IPS-20b (cell line): ENCODE results near the gene LCMT2.

Source experiments
- H3K27ac ChIP-seq: one replicate; pipeline ENCODE4 v1.5.1; 2013; ENCODE audit warnings: low read length
- H3K27me3 ChIP-seq: 2 replicates; pipeline ENCODE4 v1.6.1; 2013; ENCODE audit warnings: mild to moderate bottlenecking, low read length, inconsistent platforms; ENCODE audit not compliant: insufficient read depth
- H3K36me3 ChIP-seq: 2 replicates; pipeline ENCODE4 v1.6.1; 2013; ENCODE audit warnings: low read depth, mild to moderate bottlenecking, inconsistent platforms, low read length, moderate library complexity; ENCODE audit not compliant: insufficient read depth
- H3K4me1 ChIP-seq: 2 replicates; pipeline ENCODE4 v1.6.1; 2013; ENCODE audit warnings: mild to moderate bottlenecking, control low read depth, inconsistent platforms, low read length, moderate library complexity; ENCODE audit not compliant: insufficient read depth
- H3K4me3 ChIP-seq: 2 replicates; pipeline ENCODE4 v1.5.1; 2013; ENCODE audit warnings: mild to moderate bottlenecking, low read length, inconsistent platforms
- H3K9ac ChIP-seq: 2 replicates; pipeline ENCODE4 v1.6.1; 2013; ENCODE audit warnings: low read depth, mild to moderate bottlenecking, inconsistent platforms, low read length, moderate library complexity
- H3K9me3 ChIP-seq: 2 replicates; pipeline ENCODE4 v1.6.1; 2013; ENCODE audit warnings: mild to moderate bottlenecking, low read depth, low read length, inconsistent platforms; ENCODE audit not compliant: insufficient read depth

LCMT2 gene, protein sequence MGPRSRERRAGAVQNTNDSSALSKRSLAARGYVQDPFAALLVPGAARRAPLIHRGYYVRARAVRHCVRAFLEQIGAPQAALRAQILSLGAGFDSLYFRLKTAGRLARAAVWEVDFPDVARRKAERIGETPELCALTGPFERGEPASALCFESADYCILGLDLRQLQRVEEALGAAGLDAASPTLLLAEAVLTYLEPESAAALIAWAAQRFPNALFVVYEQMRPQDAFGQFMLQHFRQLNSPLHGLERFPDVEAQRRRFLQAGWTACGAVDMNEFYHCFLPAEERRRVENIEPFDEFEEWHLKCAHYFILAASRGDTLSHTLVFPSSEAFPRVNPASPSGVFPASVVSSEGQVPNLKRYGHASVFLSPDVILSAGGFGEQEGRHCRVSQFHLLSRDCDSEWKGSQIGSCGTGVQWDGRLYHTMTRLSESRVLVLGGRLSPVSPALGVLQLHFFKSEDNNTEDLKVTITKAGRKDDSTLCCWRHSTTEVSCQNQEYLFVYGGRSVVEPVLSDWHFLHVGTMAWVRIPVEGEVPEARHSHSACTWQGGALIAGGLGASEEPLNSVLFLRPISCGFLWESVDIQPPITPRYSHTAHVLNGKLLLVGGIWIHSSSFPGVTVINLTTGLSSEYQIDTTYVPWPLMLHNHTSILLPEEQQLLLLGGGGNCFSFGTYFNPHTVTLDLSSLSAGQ

DNA sequence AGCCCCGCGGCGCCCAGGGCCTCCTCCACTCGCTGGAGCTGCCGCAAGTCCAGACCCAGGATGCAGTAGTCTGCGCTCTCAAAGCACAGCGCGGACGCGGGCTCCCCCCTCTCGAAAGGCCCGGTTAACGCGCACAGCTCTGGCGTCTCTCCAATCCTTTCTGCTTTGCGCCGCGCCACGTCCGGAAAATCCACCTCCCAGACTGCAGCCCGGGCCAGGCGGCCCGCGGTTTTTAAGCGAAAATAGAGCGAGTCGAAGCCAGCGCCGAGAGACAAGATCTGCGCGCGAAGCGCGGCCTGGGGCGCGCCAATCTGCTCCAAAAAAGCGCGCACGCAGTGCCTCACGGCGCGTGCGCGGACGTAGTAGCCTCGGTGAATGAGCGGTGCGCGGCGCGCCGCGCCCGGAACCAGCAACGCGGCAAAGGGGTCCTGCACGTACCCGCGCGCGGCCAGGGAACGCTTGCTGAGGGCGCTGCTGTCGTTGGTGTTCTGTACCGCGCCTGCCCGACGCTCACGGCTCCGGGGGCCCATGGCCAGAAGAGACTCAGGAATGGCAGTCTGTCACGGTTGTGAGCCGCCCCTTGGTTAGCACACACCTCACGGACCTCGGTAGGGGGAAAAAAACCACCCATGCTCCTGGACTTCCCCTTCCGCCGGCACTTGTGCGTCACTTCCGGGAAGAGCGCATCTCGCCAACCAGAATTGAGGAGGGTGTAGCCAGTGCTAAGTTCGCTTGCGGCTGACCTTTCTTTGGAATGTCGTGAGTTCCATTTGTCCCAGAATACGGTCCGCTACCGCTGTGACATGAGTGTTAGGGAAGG, at the start of gene LCMT2:
TSS of gene LCMT2 (minus strand) at position 614 of the 820 bp plus-strand sequence. CDS start at position 530, 84 bp downstream.
- H3K27ac ChIP-seq, result no peak within 1 kb of the TSS
- H3K9ac ChIP-seq, result peak within 1 kb of the TSS; percentile 92
- peaks cover 1% of the 10 kb centered on the region; the same call in 1 of the 2 replicates for H3K27me3 ChIP-seq
- H3K4me3 ChIP-seq, result peak within 1 kb of the TSS; percentile 85
- peaks cover 15% of the 10 kb centered on the region for H3K4me1 ChIP-seq
- peaks cover 24% of the 10 kb centered on the region for H3K36me3 ChIP-seq
- H3K9me3 ChIP-seq, result no peaks in the 10 kb centered on the region

DNA sequence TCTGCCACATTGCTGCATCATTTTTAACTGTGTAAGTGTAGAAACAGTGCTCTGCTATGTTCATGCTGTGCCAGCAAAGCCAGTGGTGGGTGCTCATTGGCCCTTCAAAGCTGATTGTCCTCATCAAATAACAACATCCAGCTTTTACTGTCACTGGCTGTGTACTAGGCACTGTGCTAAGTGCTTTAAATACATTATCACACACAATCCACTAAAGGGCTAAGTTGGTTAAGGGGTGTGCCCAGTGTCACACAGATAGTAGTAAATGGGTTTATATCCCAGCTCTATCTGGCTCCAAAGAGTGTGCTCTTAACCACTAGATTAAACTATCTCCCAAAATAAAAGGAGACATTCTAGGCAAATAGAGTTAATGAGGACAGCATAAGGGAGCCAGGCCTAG, 48.2 kb upstream of the LCMT2 start:
- H3K27me3 ChIP-seq, result no peaks in the 10 kb centered on the region
- no peaks in the 10 kb centered on the region for H3K4me1 ChIP-seq
- H3K36me3 ChIP-seq, result peaks cover 71% of the 10 kb centered on the region
- no peak overlapping the region for H3K9ac ChIP-seq
- H3K9me3 ChIP-seq, result no peaks in the 10 kb centered on the region
- no peak overlapping the region for H3K4me3 ChIP-seq
- no peak overlapping the region for H3K27ac ChIP-seq

DNA sequence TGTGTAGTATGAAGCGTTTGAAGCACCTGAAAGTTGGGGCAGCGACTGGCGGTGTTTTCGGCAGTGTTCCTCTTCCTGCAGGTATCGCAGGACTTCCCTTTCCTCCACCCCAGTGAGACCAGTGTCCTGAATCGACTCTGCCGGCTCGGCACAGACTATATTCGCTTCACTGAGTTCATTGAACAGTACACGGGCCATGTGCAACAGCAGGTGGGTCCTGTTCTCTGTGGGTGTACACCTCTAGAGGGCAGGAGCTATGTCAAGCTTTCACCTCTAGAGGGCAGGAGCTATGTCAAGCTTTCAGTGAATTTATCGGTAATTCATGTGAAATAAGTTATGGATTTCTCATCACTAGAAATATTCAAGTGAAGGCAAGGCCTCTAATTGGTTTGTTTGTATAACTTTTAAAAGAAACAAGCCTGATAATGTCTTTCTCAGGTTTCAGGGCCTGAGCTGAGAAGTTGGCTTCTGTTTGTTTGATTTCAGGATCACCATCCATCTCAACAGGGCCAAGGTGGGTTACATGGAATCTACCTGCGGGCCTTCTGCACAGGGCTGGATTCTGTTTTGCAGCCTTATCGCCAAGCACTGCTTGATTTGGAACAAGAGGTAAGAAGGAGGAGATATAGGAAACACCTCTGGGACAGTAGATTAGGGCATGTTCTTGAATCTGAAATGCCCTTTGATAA, 45.8 kb upstream of the LCMT2 start:
- no peaks in the 10 kb centered on the region for H3K27me3 ChIP-seq
- peaks cover 6% of the 10 kb centered on the region; the same call in 1 of the 2 replicates for H3K4me1 ChIP-seq
- peaks cover 47% of the 10 kb centered on the region for H3K36me3 ChIP-seq
- H3K9ac ChIP-seq, result no peak overlapping the region
- no peak overlapping the region for H3K27ac ChIP-seq
- H3K4me3 ChIP-seq, result no peak overlapping the region
- H3K9me3 ChIP-seq, result no peaks in the 10 kb centered on the region

DNA sequence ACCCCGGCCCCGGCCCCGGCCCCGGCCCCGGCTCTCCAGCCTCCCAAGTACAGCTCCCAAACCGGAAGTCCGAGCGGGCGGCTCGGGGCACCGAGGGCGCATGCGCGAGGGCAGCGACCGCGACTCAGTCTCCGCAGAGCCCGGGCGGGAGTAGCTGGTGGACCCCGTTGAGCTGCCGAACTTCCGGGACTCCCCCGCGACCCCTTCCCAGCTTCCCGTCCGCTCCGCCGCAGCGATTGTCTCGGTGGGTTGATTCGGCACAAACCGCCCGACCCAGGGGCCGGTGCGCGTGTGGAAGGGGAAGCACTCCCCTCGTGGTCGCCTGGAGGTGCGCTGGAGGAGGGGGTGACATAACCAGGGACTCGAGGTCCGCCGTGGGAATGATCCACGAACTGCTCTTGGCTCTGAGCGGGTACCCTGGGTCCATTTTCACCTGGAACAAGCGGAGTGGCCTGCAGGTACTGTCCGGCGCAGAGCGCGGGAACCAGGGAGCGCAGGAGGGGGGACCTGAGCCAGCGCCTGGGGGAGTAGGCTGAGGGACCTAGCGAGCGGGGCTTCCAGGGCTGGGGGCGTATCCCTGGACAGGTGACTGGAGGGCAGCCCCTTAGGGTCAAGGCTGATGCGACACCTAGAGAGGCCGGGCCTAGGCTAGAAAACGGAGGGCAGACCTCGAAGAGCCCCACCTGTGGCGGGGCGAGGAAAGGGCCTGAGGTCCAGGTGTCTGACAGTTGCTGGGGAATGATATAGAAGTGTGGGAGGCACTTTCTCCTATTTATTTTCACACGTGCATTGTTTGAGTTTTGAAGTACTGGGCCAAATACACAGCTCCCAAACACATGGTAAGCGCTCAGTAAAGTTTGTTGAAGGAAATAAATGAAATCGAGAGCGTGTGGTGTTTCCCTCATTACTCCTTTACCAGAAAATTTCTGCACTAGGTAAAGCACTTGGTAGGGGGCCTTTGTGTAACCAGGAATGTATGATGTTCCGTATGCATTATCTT, 40.9 kb upstream of the LCMT2 start, which contains the start of the genes TUBGCP4 and ZSCAN29:
TSS of gene TUBGCP4 (plus strand) at position 127 of the 1,000 bp plus-strand sequence. CDS start at position 381, 254 bp downstream.
TSS of gene ZSCAN29 (minus strand) at position 69 of the 1,000 bp plus-strand sequence. CDS start 1,130 bp downstream, outside the sequence.
- peak within 1 kb of the TSS; percentile 96 for H3K4me3 ChIP-seq
- peaks cover 24% of the 10 kb centered on the region for H3K36me3 ChIP-seq
- peaks cover 10% of the 10 kb centered on the region; the same call in 1 of the 2 replicates for H3K4me1 ChIP-seq

DNA sequence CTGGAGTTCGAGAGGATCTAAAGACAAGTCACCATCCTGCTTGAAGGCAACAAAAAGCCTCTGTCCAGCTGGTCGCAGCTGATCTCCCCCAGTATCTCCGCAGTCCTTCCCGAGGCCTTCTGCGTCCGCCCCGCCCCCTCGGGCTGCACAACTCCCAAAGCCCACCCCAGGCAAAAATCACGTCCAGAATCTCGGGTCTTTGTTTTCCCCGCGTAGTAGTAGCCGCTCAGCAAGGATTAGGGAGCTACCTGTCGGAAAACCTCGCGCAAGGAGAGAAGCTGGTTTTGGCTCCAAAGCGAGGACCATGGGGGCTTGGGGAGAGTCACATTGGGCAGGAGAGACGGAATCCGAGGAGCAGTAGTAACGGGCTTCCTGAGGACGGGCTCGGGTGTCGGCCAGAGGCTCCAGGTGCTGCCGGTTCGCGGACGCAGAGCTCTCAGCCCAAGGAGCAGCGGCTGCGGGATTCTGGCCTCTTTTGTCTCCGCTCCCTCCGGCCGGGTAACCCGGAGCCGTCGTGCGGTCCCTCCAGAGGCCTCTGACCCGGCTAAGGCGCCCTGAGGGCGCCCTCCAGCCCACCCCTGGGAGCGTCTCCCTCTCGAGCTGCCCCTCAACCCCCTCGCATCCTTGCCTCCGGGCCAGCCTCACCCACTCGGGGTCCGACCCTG, 40.1 kb upstream of the LCMT2 start:
- Histone ChIP-seq H3K9ac (peak overlapping the region; percentile 95), H3K36me3 (peaks cover 30% of the 10 kb centered on the region), H3K27ac (no peak overlapping the region), H3K4me1 (peaks cover 10% of the 10 kb centered on the region; the same call in 1 of the 2 replicates), H3K4me3 (peak overlapping the region; percentile 96), H3K27me3 (no peaks in the 10 kb centered on the region), H3K9me3 (no peaks in the 10 kb centered on the region)

More for the DNA sequence above, 40.9 kb upstream of the LCMT2 start, which contains the start of the genes TUBGCP4 and ZSCAN29:
- no peaks in the 10 kb centered on the region for H3K9me3 ChIP-seq
- H3K27me3 ChIP-seq, result no peaks in the 10 kb centered on the region
- H3K27ac ChIP-seq, result peak within 1 kb of the TSS; percentile 79
- H3K9ac ChIP-seq, result peak within 1 kb of the TSS; percentile 95

DNA sequence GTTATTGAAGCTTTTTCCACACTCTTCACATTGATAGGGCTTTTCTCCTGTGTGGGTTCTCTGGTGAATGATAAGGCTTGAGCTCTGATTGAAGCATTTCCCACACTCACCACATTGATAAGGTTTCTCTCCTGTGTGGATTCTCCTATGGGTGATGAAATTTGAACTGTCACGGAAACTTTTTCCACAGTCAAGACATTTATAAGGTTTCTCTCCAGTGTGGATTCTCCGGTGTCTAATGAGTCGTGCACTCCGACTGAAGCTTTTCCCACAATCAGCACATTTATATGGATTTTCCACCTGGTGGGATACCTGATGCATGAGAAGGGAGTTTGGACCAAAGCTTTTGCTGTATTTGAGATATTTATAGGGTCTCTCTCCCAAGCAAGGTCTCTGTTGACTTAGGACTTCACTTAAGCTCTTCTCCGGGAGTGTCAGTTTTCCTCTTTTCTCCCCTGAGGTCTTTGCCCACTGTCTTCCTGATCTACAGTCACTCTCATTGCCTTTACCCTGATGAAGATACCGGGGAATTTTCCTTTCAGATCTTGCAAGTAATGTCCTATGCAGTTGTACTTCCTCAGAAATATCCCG, 31.0 kb upstream of the LCMT2 start:
- peaks cover 82% of the 10 kb centered on the region for H3K36me3 ChIP-seq
- peaks cover 39% of the 10 kb centered on the region for H3K9me3 ChIP-seq
- no peak overlapping the region for H3K4me3 ChIP-seq
- no peak overlapping the region for H3K9ac ChIP-seq
- H3K4me1 ChIP-seq, result no peaks in the 10 kb centered on the region
- H3K27ac ChIP-seq, result no peak overlapping the region
- no peaks in the 10 kb centered on the region for H3K27me3 ChIP-seq

DNA sequence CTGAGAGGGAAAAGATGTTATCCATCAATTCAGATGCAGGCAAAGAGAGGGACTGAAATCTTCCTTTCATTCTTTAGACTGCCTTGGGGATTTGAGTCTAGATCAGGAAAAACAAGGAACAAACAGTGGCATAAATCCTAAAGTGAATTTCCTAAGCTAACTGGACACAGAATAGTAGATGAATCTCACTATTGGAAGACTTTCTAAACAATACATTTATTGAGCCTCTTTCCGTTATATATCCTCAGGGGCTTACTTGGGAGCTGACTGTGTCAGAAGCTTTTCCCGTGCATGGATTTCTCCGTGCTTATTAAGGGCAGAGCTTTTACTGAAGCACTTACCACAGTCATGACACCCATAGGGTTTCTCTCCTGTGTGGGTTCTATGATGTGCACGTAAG, 30.4 kb upstream of the LCMT2 start:
- Histone ChIP-seq H3K36me3 (peaks cover 76% of the 10 kb centered on the region), H3K4me1 (no peaks in the 10 kb centered on the region), H3K27ac (no peak overlapping the region), H3K4me3 (no peak overlapping the region), H3K27me3 (no peaks in the 10 kb centered on the region), H3K9ac (no peak overlapping the region), H3K9me3 (peaks cover 39% of the 10 kb centered on the region)

DNA sequence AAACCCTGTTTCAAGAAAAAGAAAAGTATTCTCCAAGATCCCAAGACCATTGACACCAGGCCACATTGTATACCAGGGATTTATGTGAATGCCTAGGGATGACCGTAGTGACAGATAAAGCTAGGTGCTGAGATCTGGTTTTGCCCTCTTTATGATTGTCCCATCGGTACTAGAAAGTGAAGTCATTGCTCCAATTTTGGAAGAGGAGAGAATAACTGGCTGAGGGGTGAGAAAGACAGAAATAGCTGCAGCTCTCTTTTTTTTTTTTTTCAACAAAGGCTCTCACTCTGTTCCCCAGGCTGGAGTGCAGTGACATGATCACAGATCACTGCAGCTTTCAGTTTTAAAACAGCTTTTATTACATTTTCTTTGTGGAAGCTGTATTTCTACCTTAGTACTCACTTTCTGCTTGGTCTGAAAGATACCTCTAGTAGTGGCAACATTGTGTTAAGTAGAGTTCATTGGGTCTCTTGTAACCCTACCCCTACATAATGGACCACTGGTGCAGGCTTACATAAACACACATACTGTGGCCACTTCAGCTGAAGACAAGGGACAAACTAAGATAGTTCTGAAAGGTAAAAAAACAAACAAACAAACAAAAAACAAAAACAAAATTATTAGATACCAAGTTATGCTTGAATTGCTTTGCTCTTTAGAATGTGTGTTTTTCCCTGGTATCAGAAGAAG, 22.5 kb upstream of the LCMT2 start:
- H3K36me3 ChIP-seq, result peaks cover 41% of the 10 kb centered on the region
- no peaks in the 10 kb centered on the region for H3K27me3 ChIP-seq
- no peak overlapping the region for H3K27ac ChIP-seq
- H3K9me3 ChIP-seq, result no peaks in the 10 kb centered on the region
- no peak overlapping the region for H3K9ac ChIP-seq
- H3K4me3 ChIP-seq, result no peak overlapping the region
- no peaks in the 10 kb centered on the region for H3K4me1 ChIP-seq

DNA sequence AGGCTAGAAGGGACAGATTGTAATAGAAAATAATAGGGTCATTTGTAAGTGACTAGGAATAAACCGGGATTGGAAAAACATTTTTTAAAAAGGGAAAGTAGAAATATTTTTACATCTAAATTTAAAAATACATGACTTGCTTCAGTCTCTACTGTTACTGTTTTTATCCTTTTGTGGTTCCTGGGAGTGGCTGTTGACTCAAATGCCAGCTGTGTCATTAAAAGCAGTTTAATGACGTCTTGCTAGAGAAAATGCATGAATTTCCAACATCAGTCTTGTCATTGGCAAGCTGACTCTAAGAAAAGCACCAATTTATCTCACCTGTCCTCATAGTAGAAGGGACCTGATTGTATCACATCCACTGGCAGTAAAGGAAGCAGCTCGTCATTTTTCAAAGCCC, 16.7 kb upstream of the LCMT2 start:
- peaks cover 57% of the 10 kb centered on the region for H3K36me3 ChIP-seq
- H3K4me1 ChIP-seq, result no peaks in the 10 kb centered on the region
- no peak overlapping the region for H3K9ac ChIP-seq
- no peak overlapping the region for H3K27ac ChIP-seq
- H3K27me3 ChIP-seq, result no peaks in the 10 kb centered on the region
- no peaks in the 10 kb centered on the region for H3K9me3 ChIP-seq
- H3K4me3 ChIP-seq, result no peak overlapping the region
